Ovary (tissue), 3 donors: ENCODE data around the gene CACNA1C.

Source experiments
- POLR2A ChIP-seq: fragments of 450-650 bp; IDR thresholded peaks from one replicate; pipeline ENCODE4 v1.6.1; 2017; ENCODE audit warnings: antibody characterized with exemption, mild to moderate bottlenecking, moderate library complexity
- TF ChIP-seq, protein P1 (sequence below), 3 donors: fragments of 450-650 bp in 2 of 3; fragments of 200-600 bp in 1 of 3; IDR thresholded peaks; one replicate each; pipeline versions ENCODE4 v1.5.1 to v1.8.0; 2016 to 2022; ENCODE audit warnings: antibody characterized with exemption in 3 of 3, mild to moderate bottlenecking in 1 of 3
- donor health status: DM: no; HTN: no; CAD: no.

DNA sequence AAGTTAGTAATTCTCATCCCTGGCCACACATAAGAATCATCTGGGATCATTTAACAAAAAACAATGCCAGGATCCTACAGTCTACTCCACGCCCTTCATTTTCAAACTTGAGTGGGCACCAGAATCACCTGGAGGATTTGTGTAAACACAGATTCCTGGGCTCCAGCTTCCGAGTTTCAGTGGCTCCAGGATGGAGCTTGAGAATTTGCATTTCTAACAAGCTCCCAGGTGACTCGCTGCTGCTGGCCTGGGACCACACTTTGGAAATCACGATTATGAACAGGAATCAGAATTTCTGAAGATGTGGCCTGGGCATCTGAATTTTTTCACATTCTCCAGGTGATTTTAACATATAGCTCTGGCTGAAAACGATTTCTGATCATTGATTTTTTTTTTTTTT lies 234.8 kb downstream of the CACNA1C start:
- TF ChIP-seq, protein P1, sequence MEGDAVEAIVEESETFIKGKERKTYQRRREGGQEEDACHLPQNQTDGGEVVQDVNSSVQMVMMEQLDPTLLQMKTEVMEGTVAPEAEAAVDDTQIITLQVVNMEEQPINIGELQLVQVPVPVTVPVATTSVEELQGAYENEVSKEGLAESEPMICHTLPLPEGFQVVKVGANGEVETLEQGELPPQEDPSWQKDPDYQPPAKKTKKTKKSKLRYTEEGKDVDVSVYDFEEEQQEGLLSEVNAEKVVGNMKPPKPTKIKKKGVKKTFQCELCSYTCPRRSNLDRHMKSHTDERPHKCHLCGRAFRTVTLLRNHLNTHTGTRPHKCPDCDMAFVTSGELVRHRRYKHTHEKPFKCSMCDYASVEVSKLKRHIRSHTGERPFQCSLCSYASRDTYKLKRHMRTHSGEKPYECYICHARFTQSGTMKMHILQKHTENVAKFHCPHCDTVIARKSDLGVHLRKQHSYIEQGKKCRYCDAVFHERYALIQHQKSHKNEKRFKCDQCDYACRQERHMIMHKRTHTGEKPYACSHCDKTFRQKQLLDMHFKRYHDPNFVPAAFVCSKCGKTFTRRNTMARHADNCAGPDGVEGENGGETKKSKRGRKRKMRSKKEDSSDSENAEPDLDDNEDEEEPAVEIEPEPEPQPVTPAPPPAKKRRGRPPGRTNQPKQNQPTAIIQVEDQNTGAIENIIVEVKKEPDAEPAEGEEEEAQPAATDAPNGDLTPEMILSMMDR (IDR thresholded peaks at IDR 0.05) = no peak
- no peak for TF ChIP-seq POLR2A
